ENCODE measurements around the gene COA4. TPM values are rescaled to one million over a fixed set of nuclear protein-coding genes. Genes with fewer than 3 reads are reported as not detected.

The COA4 gene
- total RNA-seq, 1 experiment from 2014 or later: 97.0 TPM

GRCh38 chr11:73862986-73863385, 13.7 kb downstream of the COA4 start:
- peaks cover 4 to 5% of the 10 kb centered on the region in 2 experiments; a peak in 3 of 4 replicates for H3K36me3 ChIP-seq (ENCODE audit: control insufficient read depth in 1 of 2, insufficient read depth in 2 of 2, low read length in 2 of 2)
- ATAC-seq (no peak), DNase-seq (ENCODE audit: low read depth, low spot score) (no peak)
- H3K79me2 ChIP-seq (ENCODE audit: insufficient read depth, low read length): no peaks in the 10 kb centered on the region
- H2AFZ ChIP-seq (ENCODE audit: low read depth, low read length, poor library complexity, severe bottlenecking): no peak overlapping the region
- POLR2A ChIA-PET: no interaction called here
- CTCF ChIA-PET: no interaction called here
- RAD21 ChIA-PET (ENCODE audit: low non-redundant PET in 1 of 2, low total read pairs in 2 of 2, uncharacterized antibody in 2 of 2, unreplicated experiment in 2 of 2): no interaction called here
- H4K20me1 ChIP-seq (ENCODE audit: insufficient read depth): no peaks in the 10 kb centered on the region
- no peak overlapping the region for H3K9ac ChIP-seq (ENCODE audit: low read length)
- TF ChIP-seq RAD21 (IDR thresholded peaks at IDR 0.05; ENCODE audit: low read depth) (no peak), SRF (IDR thresholded peaks at IDR 0.05; ENCODE audit: low read depth) (no peak), CEBPB (IDR thresholded peaks at IDR 0.05; ENCODE audit: low read depth) (no peak), ATF3 (IDR thresholded peaks at IDR 0.05) (no peak), EZH2 (IDR thresholded peaks at IDR 0.05) (no peak), EZH2phosphoT487 (IDR thresholded peaks at IDR 0.05; ENCODE audit: borderline replicate concordance) (no peak), FOSL1 (IDR thresholded peaks at IDR 0.05; ENCODE audit: low read depth) (no peak), ZFX (IDR thresholded peaks at IDR 0.05) (no peak), SP1 (IDR thresholded peaks at IDR 0.05; ENCODE audit: low read depth) (no peak), ELF1 (IDR thresholded peaks at IDR 0.05; ENCODE audit: borderline replicate concordance, low read depth) (no peak), JUND (IDR thresholded peaks at IDR 0.05) (no peak), SIN3A (IDR thresholded peaks at IDR 0.05; ENCODE audit: low read depth) (no peak), POLR2AphosphoS5 (IDR thresholded peaks at IDR 0.05; ENCODE audit: low read depth, low read length) (no peak), CTCF (IDR thresholded peaks at IDR 0.05 in 2 of 3, conservative IDR thresholded peaks at IDR 0.05 in 1 of 3; ENCODE audit: borderline replicate concordance in 1 of 3, insufficient read depth in 1 of 3, low read depth in 2 of 3, low read length in 2 of 3) (no peak)
- TF ChIP-seq, protein P1, sequence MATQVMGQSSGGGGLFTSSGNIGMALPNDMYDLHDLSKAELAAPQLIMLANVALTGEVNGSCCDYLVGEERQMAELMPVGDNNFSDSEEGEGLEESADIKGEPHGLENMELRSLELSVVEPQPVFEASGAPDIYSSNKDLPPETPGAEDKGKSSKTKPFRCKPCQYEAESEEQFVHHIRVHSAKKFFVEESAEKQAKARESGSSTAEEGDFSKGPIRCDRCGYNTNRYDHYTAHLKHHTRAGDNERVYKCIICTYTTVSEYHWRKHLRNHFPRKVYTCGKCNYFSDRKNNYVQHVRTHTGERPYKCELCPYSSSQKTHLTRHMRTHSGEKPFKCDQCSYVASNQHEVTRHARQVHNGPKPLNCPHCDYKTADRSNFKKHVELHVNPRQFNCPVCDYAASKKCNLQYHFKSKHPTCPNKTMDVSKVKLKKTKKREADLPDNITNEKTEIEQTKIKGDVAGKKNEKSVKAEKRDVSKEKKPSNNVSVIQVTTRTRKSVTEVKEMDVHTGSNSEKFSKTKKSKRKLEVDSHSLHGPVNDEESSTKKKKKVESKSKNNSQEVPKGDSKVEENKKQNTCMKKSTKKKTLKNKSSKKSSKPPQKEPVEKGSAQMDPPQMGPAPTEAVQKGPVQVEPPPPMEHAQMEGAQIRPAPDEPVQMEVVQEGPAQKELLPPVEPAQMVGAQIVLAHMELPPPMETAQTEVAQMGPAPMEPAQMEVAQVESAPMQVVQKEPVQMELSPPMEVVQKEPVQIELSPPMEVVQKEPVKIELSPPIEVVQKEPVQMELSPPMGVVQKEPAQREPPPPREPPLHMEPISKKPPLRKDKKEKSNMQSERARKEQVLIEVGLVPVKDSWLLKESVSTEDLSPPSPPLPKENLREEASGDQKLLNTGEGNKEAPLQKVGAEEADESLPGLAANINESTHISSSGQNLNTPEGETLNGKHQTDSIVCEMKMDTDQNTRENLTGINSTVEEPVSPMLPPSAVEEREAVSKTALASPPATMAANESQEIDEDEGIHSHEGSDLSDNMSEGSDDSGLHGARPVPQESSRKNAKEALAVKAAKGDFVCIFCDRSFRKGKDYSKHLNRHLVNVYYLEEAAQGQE (IDR thresholded peaks at IDR 0.05; ENCODE audit: low read depth): no peak
- no peaks in the 10 kb centered on the region for H3K9me3 ChIP-seq (ENCODE audit: control insufficient read depth in 1 of 2, insufficient read depth in 1 of 2, low read depth in 1 of 2, low read length in 2 of 2)
- H3K4me1 ChIP-seq (ENCODE audit: control insufficient read depth in 1 of 2, insufficient read depth in 2 of 2, low read length in 2 of 2): peaks cover 0 to 10% of the 10 kb centered on the region in 2 experiments; a peak in 2 of 4 replicates
- no peak overlapping the region for H3K27ac ChIP-seq (ENCODE audit: low read depth, low read length)
- no peak overlapping the region for H3K4me2 ChIP-seq (ENCODE audit: low read length)
- H3K27me3 ChIP-seq (ENCODE audit: insufficient read depth, low read length): no peaks in the 10 kb centered on the region
- intact Hi-C loops (cut with micrococcal nuclease): no loop called here
- no TSS peak for BruUV-seq (replicated peaks)
- no peak overlapping the region for H3K4me3 ChIP-seq (replicated peaks in 1 of 2; ENCODE audit: low read depth in 1 of 2, low read length in 2 of 2)
- H3K9me2 ChIP-seq (ENCODE audit: insufficient read depth): no peaks in the 10 kb centered on the region; the same call in 1 of the 2 replicates

All from HCT116 (cell line).